ENCODE data around the gene KDM2A. TPM values are rescaled to one million over a fixed set of nuclear protein-coding genes. Genes with fewer than 3 reads are reported as not detected.

The KDM2A gene
- total and polyA plus RNA-seq, 7 donors, result 15.6 to 67.3 (median 29.0) TPM

DNA sequence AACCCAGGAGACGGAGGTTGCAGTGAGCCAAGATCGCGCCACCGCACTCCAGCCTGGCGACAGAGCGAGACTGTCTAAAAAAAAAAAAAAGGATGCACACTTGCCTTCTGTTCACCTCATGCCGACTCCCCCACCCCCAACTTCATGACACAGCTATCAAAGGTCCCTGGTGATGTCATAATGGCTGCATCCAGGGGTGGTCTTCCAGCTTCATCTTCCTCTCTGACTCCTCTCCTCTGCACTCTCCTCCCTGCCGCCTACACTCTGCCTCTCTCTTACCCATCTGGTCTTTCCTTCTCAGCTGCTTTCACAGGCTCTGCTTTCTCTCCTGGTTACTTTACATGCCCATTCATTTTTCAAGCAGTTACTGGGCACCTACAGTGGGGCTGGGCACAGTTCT is 16.4 kb upstream of the KDM2A start:
- H3K27me3 ChIP-seq, result no peaks in the 10 kb centered on the region
- H3K9me3 ChIP-seq, result no peaks in the 10 kb centered on the region
- no peaks in the 10 kb centered on the region for H3K4me1 ChIP-seq
- WGBS, 2 donors, result 91 to 94% methylated on average over 8 of the region's 8 CpGs
- TF ChIP-seq CTCF (IDR thresholded peaks at IDR 0.05) (no peak), POLR2AphosphoS5 (IDR thresholded peaks at IDR 0.05) (no peak), POLR2A (IDR thresholded peaks at IDR 0.05) (no peak), EP300 (IDR thresholded peaks at IDR 0.05) (no peak)
- H3K36me3 ChIP-seq, result no peaks in the 10 kb centered on the region
- intact Hi-C loops (cut with DNase I), result no loop called here
- H3K4me3 ChIP-seq, result no peak overlapping the region
- no peak for DNase-seq
- H3K27ac ChIP-seq, result no peak overlapping the region

- WGBS, 2 donors, result 91 to 94% methylated on average over 2 of the region's 2 CpGs
- TF ChIP-seq POLR2AphosphoS5 (IDR thresholded peaks at IDR 0.05) (no peak), EP300 (IDR thresholded peaks at IDR 0.05) (no peak), CTCF (IDR thresholded peaks at IDR 0.05) (no peak), POLR2A (IDR thresholded peaks at IDR 0.05) (no peak)
- peaks cover 0 to 8% (median 7%) of the 10 kb centered on the region in 4 donors for H3K4me1 ChIP-seq
- no peak for DNase-seq
- H3K36me3 ChIP-seq, result no peaks in the 10 kb centered on the region
- intact Hi-C loops (cut with DNase I), result no loop called here
- no peak overlapping the region for H3K4me3 ChIP-seq
- H3K27ac ChIP-seq, result no peak overlapping the region
- no peaks in the 10 kb centered on the region for H3K9me3 ChIP-seq
- H3K27me3 ChIP-seq, result no peaks in the 10 kb centered on the region
Measured at GRCh38 chr11:67105964-67106363, 13.1 kb upstream of the KDM2A start.

DNA sequence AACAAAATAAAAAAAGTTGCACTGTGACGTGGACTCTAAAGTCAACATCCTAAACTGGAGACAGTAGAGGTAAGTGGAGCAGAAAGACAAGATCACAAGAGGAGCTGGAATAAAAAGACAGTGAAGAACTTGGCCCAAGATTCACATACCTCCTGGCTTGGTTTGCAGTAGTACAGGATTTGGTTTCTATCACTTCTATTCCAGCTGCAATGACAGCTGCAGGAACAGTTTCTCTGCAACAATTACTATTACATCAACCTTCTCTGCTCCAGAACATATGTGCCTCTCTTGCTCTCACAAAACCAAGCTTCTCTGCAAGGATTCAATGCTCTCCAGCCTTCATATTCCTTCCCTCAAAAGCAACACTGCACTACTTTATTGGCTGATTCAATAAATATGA is 7.8 kb upstream of the KDM2A start:
- Histone ChIP-seq H3K36me3 (no peaks in the 10 kb centered on the region), H3K4me1 (peaks cover 0 to 21% (median 18%) of the 10 kb centered on the region in 4 donors), H3K27ac (peak overlapping the region in 3 of 4 donors; percentile 69 to 87 (median 83)), H3K27me3 (no peaks in the 10 kb centered on the region), H3K9me3 (no peaks in the 10 kb centered on the region), H3K4me3 (no peak overlapping the region)
- intact Hi-C loops (cut with DNase I), result loop anchor here (10.0 kb wide), 1 partner anchor 694 kb away; no protein-coding TSS in a partner anchor
- DNase-seq, result peak; percentile 62
- WGBS, 2 donors, result 55 to 60% methylated on average over 1 of the region's 1 CpG
- TF ChIP-seq EP300 (IDR thresholded peaks at IDR 0.05) (peak in 1 of 4 donors; percentile 30), POLR2A (IDR thresholded peaks at IDR 0.05) (no peak), POLR2AphosphoS5 (IDR thresholded peaks at IDR 0.05) (peak; percentile 61 to 83 (median 74)), CTCF (IDR thresholded peaks at IDR 0.05) (no peak)

DNA sequence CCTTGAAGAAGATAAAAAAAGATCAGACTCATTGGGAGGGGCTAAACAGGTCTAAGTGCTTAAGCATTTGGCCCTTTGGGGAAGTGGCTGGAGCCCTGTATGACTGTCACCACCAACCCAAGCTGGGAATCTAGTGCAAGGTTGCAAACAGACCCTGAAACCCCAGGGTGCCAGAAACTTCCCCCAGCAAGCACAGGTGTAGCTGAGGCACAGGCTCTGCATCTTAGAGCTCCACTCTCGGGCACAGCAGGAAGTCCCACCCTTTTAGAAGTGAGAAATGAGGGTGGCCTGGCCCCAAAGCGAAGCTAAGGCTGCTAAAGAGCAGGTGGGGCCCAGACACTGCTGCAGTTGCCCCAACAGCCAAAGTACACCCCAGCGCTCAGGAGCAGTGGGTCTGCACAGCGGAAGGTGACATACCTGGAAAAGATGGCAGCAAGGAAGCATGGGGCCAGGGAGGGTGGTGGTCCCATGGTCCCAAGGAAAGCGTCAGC is 5.8 kb upstream of the KDM2A start:
- 75 to 93% methylated on average over 5 of the region's 5 CpGs for WGBS, 2 donors
- no peaks in the 10 kb centered on the region for H3K9me3 ChIP-seq
- no peaks in the 10 kb centered on the region for H3K36me3 ChIP-seq
- intact Hi-C loops (cut with DNase I), result loop anchor here (10.0 kb wide), 1 partner anchor 692 kb away; no protein-coding TSS in a partner anchor
- TF ChIP-seq POLR2AphosphoS5 (IDR thresholded peaks at IDR 0.05) (no peak), EP300 (IDR thresholded peaks at IDR 0.05) (no peak), POLR2A (IDR thresholded peaks at IDR 0.05) (no peak), CTCF (IDR thresholded peaks at IDR 0.05) (no peak)
- no peaks in the 10 kb centered on the region for H3K27me3 ChIP-seq
- DNase-seq, result peak; percentile 28
- H3K4me3 ChIP-seq, result no peak overlapping the region
- H3K4me1 ChIP-seq, result peaks cover 0 to 34% (median 30%) of the 10 kb centered on the region in 4 donors
- H3K27ac ChIP-seq, result no peak overlapping the region
